T-helper 2 cell treated with Interferon-gamma antibody and Interleukin-4, amounts not matched to agents 5 μg/mL and 100 μg/mL, for 36 hours (primary cell): ENCODE results near the gene LETM1.

ENCODE experiments used
- DNase-seq: peaks from one replicate; pipeline ENCODE4 v3.0.0; 2021; ENCODE audit warnings: low spot score
- H3K27ac Mint-ChIP-seq: one replicate; pipeline ENCODE4 v1.8.0; 2021; ENCODE audit warnings: mild to moderate bottlenecking, mixed read lengths
- H3K27me3 Mint-ChIP-seq: one replicate; pipeline ENCODE4 v1.8.0; 2021; ENCODE audit warnings: low read depth, mixed read lengths
- H3K36me3 Mint-ChIP-seq: one replicate; pipeline ENCODE4 v1.8.0; 2021; ENCODE audit warnings: low read depth, mixed read lengths
- H3K4me1 Mint-ChIP-seq: one replicate; pipeline ENCODE4 v1.8.0; 2021; ENCODE audit warnings: low read depth, mixed read lengths
- H3K4me3 Mint-ChIP-seq: one replicate; pipeline ENCODE4 v1.8.0; 2022; ENCODE audit warnings: mild to moderate bottlenecking, moderate library complexity, mixed read lengths
- H3K9me3 Mint-ChIP-seq: one replicate; pipeline ENCODE4 v1.8.0; 2021; ENCODE audit warnings: mixed read lengths

The LETM1 gene

DNA sequence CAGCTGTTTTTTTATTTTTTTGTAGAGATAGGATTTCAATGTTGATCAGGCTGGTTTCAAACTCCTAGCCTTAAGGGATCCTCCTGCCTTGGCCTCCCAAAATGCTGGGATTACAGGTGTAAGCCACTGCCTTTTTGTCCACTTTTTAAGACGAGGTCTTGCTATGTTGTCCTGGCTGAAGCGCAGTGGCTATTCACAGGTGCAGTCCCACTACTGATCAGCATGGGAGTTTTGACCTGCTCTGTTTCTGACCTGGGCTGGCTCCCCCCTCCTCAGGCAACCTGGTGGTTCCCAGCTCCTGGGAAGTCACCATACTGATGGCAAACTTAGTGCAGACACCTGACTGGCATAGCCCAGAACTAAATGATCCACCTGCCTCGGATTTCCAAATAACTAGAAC lies 13.0 kb upstream of the LETM1 start:
- Mint-ChIP-seq H3K4me3 (no peak overlapping the region), H3K27me3 (no peaks in the 10 kb centered on the region), H3K36me3 (peaks cover 9% of the 10 kb centered on the region), H3K4me1 (peaks cover 24% of the 10 kb centered on the region), H3K27ac (peak overlapping the region; percentile 10), H3K9me3 (no peaks in the 10 kb centered on the region)
- DNase-seq: no peak

DNA sequence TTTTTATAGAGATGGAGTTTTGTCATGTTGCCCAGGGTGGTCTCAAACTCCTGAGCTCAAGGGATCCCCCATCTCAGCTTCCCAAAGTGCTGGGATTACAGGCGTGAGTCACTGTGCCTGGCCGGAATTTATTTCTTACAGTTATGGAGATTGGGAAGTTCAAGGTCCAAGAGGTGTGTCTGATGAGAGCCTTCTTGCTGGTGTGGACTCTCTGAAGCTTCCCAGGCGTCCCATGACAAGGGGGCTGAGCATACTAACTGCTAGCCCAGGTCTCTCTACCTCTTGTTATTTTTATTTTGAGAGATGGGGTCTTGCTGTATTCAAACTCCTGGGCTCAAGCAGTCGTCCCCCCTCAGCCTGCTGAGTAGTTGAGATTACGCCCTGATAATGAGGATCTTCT lies 12.3 kb upstream of the LETM1 start:
- H3K27me3 Mint-ChIP-seq: no peaks in the 10 kb centered on the region
- DNase-seq: no peak
- peaks cover 19% of the 10 kb centered on the region for H3K4me1 Mint-ChIP-seq
- H3K27ac Mint-ChIP-seq: no peak overlapping the region
- H3K9me3 Mint-ChIP-seq: no peaks in the 10 kb centered on the region
- H3K4me3 Mint-ChIP-seq: no peak overlapping the region
- H3K36me3 Mint-ChIP-seq: peaks cover 9% of the 10 kb centered on the region

DNA sequence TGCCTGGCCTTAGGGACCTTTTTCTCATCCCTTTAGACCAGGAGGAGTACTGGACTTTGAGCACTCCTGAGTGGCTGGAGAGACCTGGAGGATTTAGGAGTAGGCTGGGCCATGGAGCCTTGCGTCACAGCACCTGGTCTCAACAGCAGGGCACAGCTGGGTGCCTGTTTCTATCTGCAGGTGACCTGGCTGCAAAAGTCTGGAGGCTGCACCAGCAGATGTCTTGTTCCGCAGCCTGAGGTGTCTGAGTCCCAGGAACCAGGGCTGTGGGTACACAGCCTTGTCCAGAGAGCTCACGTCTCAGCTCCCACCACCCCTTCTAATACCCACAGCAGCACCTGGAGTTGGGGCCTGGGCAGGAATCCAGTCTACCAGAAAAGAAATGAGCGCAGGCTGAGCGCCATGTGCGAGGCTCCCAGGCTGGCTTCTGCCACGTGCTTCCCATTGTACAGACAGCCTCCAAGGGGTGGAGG lies 10.3 kb upstream of the LETM1 start:
- no peaks in the 10 kb centered on the region for H3K27me3 Mint-ChIP-seq
- no peaks in the 10 kb centered on the region for H3K9me3 Mint-ChIP-seq
- no peak for DNase-seq
- H3K4me1 Mint-ChIP-seq: peaks cover 22% of the 10 kb centered on the region
- no peak overlapping the region for H3K27ac Mint-ChIP-seq
- no peak overlapping the region for H3K4me3 Mint-ChIP-seq
- H3K36me3 Mint-ChIP-seq: no peaks in the 10 kb centered on the region

DNA sequence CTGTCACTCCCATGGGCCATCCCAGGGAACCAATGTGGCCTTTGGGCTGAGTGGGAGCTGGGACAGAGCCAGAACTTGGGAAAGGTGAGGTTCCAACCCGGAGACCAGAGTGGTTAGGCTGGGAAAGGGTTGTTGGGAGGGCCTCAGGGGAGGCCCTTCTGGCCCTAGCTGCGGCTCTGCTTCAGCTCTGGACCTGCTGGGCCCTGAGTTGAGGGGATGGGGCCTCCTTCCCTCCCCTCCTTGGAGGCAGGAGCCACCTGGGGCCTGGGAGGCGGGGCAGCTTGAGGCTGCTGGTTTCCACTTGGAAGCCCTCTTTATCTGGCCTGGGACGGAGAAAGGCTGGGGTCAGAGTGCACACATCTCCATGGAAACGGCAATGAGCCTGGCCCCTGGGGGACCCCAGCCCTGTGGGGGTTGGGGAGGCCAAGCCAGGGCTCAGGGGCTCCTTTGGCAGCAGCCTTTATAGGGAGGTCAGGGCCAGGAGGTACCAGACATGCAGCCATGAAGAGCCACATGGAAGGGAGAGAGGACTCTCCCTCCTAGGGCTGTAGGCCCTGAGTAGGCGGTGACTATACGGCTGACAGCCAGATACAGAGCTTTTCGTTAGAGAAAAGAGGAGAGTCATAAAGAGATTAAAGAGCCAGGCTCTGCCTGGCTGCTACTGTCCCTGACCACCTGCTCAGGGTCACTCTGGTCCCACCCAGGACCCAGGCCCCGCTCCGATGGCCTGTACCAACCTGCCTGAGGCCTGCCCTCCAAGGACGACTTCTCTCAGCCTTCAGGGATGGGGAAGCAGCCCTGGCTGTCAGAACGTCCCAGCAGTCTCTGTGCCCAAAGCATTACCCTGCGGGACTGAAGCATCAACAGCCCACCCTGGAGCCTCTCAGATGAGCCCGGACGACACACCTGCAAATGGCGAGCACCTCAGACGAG lies 8.4 kb upstream of the LETM1 start:
- H3K4me1 Mint-ChIP-seq: peaks cover 15% of the 10 kb centered on the region
- DNase-seq: no peak
- no peaks in the 10 kb centered on the region for H3K27me3 Mint-ChIP-seq
- H3K9me3 Mint-ChIP-seq: no peaks in the 10 kb centered on the region
- H3K36me3 Mint-ChIP-seq: no peaks in the 10 kb centered on the region
- no peak overlapping the region for H3K27ac Mint-ChIP-seq
- no peak overlapping the region for H3K4me3 Mint-ChIP-seq

DNA sequence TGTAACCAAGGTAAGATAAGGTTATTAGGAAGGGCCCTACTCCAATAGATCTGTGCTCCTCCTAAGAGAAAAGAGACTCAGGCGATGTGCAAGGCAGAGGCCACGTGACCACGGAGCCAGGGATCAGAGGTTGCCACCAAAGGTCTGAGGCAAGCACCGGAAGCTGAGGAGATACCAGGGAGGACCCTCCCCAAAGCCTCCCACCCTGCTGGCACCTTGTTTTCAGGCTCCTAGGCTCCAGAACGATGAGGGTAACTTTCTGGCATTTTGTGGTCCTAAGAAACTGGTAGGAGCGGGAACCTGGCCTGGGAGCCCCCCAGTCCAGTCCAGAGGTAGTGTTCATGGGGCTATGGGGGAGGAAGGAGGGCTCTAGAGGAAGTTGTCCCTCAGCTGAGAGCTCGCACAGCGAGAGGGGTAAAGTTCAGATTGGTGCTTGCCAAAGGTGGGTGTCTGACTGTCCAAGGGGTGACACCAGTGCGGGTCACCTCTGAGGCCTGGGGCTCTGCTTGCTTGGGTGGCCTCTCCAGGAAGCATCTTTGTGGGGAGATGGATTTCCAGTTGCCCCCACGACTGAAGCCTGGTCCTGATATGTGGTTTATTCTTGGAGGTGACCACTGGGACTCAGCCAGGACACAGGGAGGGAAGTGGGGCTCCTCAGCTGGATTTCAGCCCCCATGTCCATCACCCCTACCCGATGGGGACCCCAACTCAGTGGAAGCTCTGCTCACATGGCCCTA lies 7.5 kb upstream of the LETM1 start:
- Mint-ChIP-seq H3K9me3 (no peaks in the 10 kb centered on the region), H3K4me3 (peak overlapping the region; percentile 18), H3K4me1 (peaks cover 13% of the 10 kb centered on the region), H3K27ac (peak overlapping the region; percentile 63), H3K27me3 (no peaks in the 10 kb centered on the region), H3K36me3 (no peaks in the 10 kb centered on the region)
- DNase-seq: no peak

DNA sequence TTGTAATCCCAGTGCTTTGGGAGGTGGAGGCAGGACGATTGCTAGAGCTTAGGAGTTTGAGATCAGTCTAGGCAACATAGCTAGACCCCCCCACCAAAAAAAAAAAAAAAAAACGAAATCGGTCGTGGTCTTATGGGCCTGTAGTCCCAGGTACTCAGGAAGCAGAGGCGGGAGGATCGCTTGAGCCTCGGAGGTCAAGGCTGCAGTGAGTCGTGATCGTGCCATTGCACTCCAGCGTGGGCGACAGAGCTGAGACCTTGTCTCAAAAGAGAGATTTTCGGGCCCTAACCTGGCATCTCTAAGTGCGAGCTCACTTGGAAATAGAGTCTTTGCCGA lies 7.0 kb upstream of the LETM1 start:
- peak overlapping the region; percentile 59 for H3K4me3 Mint-ChIP-seq
- no peaks in the 10 kb centered on the region for H3K36me3 Mint-ChIP-seq

DNA sequence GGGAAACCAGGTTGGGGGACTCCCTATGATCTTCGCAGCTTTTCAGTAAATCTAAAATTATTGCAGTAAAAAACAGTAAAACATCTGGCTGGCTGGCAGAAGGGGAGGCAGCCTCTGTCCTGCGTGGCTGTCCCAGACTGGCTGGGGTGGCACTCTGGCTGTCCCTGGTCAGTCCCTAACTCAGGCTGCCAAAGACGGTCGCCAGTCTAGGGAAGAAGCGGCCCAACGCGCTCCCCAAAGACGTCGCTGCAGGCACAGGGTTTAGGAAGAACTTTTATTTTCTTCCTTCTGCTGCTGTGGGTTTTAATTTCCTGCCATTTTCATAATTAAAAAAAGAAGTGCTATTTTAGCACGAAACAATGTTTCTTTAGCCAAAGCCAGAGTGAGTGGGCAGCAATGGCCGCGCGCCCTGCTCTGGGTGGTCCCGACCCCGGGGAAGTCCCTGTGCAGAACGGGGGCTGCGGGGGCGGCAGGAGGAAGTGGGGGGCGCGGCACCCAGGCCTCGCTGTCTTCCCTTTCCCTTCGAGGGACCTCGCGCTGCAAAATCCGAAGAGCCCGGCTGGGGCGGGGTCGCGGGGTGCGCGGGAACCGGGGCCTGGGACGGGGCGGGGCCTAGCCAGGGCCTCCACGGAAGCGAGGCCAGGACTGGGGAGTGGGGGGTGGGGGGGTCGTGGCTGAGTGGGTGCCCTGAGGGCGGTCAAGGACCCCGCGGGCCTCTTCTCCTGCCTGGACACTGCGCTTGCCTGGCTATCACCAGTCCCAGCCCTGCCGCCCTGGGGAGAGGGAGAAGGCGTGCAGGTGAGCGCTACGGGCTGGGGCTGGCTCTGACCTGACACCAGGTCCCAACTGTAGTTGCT lies 6.3 kb upstream of the LETM1 start:
- no peak for DNase-seq
- H3K27ac Mint-ChIP-seq: peak overlapping the region; percentile 63
- H3K27me3 Mint-ChIP-seq: no peaks in the 10 kb centered on the region
- H3K9me3 Mint-ChIP-seq: no peaks in the 10 kb centered on the region
- no peaks in the 10 kb centered on the region for H3K36me3 Mint-ChIP-seq
- H3K4me3 Mint-ChIP-seq: peak overlapping the region; percentile 71
- H3K4me1 Mint-ChIP-seq: peaks cover 13% of the 10 kb centered on the region

More for the DNA sequence above, 7.0 kb upstream of the LETM1 start:
- Mint-ChIP-seq H3K4me1 (peaks cover 13% of the 10 kb centered on the region), H3K27ac (peak overlapping the region; percentile 31), H3K27me3 (no peaks in the 10 kb centered on the region), H3K9me3 (no peaks in the 10 kb centered on the region)
- DNase-seq: no peak

DNA sequence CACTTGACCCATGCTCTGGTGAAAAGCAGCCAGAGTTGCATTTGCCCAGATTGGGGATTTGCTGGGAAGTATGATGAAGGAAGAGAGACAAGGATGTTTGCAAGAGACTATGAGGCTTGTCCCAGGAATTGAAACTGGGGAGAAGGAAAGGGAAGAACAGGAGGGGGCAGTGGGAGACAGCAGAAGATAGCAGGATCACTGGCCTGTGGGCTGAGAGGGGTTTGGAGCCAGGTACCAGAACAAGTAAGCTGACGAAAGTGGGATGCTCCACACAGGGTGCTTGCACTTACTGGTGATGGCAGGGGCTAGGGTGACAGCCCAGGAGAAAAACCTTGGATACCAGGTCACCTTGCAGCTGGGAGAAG lies 3.4 kb upstream of the LETM1 start:
- Mint-ChIP-seq H3K27ac (no peak overlapping the region), H3K36me3 (no peaks in the 10 kb centered on the region), H3K4me1 (peaks cover 24% of the 10 kb centered on the region), H3K27me3 (no peaks in the 10 kb centered on the region), H3K9me3 (no peaks in the 10 kb centered on the region), H3K4me3 (no peak overlapping the region)
- no peak for DNase-seq

DNA sequence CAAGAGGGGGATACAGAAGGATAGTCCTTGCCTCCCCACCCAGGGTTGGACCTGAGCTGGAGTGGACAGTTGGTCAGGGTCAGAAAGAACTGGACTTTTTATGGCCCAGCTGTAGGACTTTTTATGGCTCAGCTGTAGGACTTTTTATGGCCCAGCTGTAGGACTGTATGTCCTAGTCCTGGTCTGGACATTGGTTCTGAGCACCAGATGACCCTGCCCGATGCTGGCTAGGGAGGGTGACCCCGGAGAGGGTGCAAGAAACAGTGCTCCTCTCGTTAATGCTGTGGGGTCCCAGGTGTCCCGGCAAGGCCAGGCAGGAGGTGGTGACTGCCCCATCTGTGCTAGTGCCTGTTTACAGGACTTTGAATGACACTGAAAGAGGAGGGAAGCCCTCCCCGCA lies 2.0 kb upstream of the LETM1 start:
- Mint-ChIP-seq H3K4me1 (peaks cover 24% of the 10 kb centered on the region), H3K9me3 (no peaks in the 10 kb centered on the region), H3K27me3 (no peaks in the 10 kb centered on the region), H3K4me3 (no peak overlapping the region), H3K36me3 (peaks cover 4% of the 10 kb centered on the region), H3K27ac (no peak overlapping the region)
- no peak for DNase-seq

DNA sequence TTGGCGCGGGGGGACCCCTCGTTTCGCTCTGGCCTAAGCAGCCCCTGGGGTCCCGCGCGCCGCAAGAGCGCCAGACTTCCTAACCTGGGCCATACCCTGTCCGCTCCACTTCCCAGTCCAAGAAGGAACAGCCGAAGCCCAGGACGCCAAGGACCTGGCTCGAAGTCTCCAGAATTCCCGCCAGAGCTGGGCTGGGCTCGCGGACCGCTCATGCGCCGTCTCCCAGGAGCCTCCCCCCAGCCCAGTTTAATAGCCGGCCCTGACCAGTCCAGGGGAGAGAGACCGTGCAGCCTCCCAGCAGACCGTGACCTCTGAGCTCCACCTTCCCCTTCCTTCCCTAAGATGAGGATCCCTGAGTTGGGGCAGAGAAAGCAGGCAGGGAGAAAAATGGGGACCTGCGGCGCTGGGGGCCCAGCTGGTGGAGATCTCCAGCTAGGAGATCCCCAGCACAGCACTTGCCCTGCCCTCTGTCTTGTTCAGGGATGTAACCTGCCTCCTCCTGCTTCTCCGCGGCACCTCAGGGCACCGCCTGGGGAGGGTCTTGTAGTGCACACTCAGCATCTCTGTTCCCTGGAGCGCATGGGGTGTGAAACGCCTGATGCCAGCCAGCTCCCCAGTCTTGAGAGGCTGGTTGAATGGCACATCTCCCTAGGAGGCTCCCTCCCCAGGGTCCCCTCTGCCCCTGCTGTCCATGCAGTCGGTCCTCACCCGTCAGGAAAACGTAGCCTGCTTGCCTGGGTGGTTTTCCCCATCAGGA lies 1.2 kb upstream of the LETM1 start:
- H3K4me1 Mint-ChIP-seq: peaks cover 25% of the 10 kb centered on the region
- peak overlapping the region; percentile 26 for H3K27ac Mint-ChIP-seq
- H3K4me3 Mint-ChIP-seq: peak overlapping the region; percentile 85
- no peaks in the 10 kb centered on the region for H3K27me3 Mint-ChIP-seq
- no peaks in the 10 kb centered on the region for H3K9me3 Mint-ChIP-seq
- peaks cover 4% of the 10 kb centered on the region for H3K36me3 Mint-ChIP-seq
- DNase-seq: no peak

DNA sequence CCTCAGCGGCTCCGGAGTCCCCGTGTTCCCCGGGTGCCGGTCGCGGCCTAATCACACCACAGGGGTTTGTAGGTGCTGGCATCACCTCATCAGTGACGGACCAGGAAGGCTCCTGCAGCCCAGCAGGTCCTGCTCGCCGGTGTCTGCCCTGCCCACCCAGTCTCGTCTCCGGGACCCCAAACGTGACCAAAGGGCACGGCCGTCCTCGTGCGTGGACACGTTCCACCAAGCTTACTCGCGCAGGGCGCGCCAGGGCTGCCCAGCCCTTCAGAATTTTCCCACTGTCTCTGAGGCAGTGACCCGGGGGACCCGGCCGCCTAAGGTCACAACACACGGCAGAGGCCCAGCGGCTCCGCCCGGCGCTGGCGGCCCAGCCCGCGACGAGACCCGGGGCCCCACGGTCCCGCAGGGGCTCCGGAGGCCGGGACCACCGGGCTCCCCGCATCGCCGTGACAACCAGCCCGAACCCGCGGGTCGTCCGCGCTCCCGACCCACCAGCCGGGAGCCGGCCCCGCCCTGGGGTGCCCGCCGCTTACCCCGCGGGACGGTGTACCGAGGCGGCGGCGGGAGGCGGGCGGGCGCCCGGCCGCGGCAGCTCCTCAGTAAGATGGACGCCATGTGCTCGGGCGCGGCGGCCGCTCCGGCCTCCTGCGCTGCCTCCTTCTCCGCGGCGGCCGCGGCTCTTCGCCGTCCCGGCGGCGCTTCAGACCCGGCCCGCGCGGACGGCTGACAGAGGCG lies 454 bp downstream of the LETM1 start:
- peak; percentile 27 for DNase-seq
- peaks cover 4% of the 10 kb centered on the region for H3K36me3 Mint-ChIP-seq
- H3K9me3 Mint-ChIP-seq: no peaks in the 10 kb centered on the region
- peak overlapping the region; percentile 70 for H3K27ac Mint-ChIP-seq
- peak overlapping the region; percentile 78 for H3K4me3 Mint-ChIP-seq
- H3K4me1 Mint-ChIP-seq: peaks cover 26% of the 10 kb centered on the region
- no peaks in the 10 kb centered on the region for H3K27me3 Mint-ChIP-seq

DNA sequence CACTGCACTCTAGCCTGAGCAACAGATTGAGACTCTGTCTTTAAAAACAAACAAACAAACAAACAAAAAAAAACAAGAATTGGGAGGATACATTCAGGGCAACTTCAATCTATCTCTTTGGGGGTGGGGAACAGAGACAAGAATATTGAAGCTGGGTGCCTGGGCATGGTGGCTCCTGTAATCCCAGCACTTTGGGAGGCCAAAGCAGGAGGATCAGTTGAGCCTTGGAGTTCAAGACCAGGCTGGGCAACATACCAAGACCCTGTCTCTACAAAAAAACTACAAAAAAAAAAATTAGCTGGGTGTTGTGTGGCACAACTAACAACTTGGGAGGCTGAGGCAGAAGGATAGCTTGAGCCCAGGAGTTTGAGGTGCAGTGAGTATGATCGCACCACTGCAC lies 1.2 kb downstream of the LETM1 start:
- DNase-seq: no peak
- peaks cover 4% of the 10 kb centered on the region for H3K36me3 Mint-ChIP-seq
- H3K27me3 Mint-ChIP-seq: no peaks in the 10 kb centered on the region
- H3K4me1 Mint-ChIP-seq: peaks cover 26% of the 10 kb centered on the region
- peak overlapping the region; percentile 78 for H3K4me3 Mint-ChIP-seq
- peak overlapping the region; percentile 70 for H3K27ac Mint-ChIP-seq
- H3K9me3 Mint-ChIP-seq: no peaks in the 10 kb centered on the region
